Brain microvascular endothelial cell (primary cell): ENCODE measurements around the gene RIOK1.

Source experiments
- DNase-seq: peaks from one replicate; pipeline ENCODE4 v3.0.0-alpha.2; 2020
- H3K27ac ChIP-seq: fragments of 250-450 bp; sonication (Bioruptor Pico); 2 replicates; pipeline ENCODE4 v1.5.1; 2020; ENCODE audit warnings: mild to moderate bottlenecking, moderate library complexity
- H3K27me3 ChIP-seq: fragments of 250-450 bp; sonication (Bioruptor Pico); replicated peaks from 2 replicates; pipeline ENCODE4 v1.5.1; 2020; ENCODE audit warnings: mild to moderate bottlenecking
- H3K36me3 ChIP-seq: fragments of 250-450 bp; sonication (Bioruptor Pico); replicated peaks from 2 replicates; pipeline ENCODE4 v1.5.1; 2020; ENCODE audit warnings: mild to moderate bottlenecking
- H3K4me3 ChIP-seq: 2 replicates; pipeline ENCODE4 v1.5.1; 2011; ENCODE audit warnings: low read depth, mild to moderate bottlenecking, control low read depth, low read length, moderate library complexity
- in situ Hi-C: cut with HindIII; loops from 2 replicates; pipeline ENCODE4 v1.10.0; 2017; ENCODE audit warnings: low sequenced_read_pairs, low pct_ligation_motif_present
- TF ChIP-seq, protein P1 (sequence below): IDR thresholded peaks from 2 replicates; pipeline ENCODE4 v1.5.1; 2011; ENCODE audit warnings: low read depth, mild to moderate bottlenecking, moderate library complexity, low read length, control low read depth, inconsistent platforms; ENCODE audit errors: missing control alignments

Gene RIOK1

DNA sequence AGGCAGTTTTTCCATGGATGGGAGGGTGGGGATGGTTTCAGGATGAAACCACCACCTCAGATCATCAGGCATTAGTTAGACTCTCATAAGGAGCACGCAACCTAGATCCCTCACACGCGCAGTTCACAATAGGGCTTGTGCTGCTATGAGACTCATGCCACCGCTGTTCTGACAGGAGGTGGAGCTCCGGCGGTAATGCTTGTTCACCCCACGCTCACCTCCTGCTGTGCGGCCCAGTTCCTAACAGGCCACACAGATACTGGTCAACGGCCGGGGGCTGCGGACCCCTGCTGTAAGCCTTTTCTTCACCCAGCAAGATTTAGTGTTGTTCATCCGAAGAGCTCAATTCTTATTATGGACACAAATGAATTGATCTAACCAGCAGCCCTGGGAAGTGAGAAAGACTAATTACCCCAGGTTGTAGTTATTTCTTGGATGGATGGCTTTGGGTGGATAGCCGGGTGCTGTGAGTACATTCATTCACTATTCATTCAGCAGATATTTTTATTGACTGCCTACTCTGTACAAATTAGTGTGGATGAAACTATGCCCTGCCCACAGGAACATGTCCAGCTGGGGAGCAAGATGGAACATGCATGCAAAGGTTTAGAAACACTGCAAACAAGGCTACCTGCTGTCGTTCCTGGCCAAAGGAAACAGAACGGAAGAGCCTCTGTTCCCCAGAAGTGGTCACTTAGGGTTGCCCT is 57.2 kb downstream of the RIOK1 start:
- no peaks in the 10 kb centered on the region for H3K27me3 ChIP-seq
- no peak overlapping the region for H3K4me3 ChIP-seq
- H3K27ac ChIP-seq: no peak overlapping the region
- TF ChIP-seq, protein P1, sequence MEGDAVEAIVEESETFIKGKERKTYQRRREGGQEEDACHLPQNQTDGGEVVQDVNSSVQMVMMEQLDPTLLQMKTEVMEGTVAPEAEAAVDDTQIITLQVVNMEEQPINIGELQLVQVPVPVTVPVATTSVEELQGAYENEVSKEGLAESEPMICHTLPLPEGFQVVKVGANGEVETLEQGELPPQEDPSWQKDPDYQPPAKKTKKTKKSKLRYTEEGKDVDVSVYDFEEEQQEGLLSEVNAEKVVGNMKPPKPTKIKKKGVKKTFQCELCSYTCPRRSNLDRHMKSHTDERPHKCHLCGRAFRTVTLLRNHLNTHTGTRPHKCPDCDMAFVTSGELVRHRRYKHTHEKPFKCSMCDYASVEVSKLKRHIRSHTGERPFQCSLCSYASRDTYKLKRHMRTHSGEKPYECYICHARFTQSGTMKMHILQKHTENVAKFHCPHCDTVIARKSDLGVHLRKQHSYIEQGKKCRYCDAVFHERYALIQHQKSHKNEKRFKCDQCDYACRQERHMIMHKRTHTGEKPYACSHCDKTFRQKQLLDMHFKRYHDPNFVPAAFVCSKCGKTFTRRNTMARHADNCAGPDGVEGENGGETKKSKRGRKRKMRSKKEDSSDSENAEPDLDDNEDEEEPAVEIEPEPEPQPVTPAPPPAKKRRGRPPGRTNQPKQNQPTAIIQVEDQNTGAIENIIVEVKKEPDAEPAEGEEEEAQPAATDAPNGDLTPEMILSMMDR: no peak
- DNase-seq: no peak
- in situ Hi-C loops: no loop called here
- H3K36me3 ChIP-seq: no peaks in the 10 kb centered on the region

DNA sequence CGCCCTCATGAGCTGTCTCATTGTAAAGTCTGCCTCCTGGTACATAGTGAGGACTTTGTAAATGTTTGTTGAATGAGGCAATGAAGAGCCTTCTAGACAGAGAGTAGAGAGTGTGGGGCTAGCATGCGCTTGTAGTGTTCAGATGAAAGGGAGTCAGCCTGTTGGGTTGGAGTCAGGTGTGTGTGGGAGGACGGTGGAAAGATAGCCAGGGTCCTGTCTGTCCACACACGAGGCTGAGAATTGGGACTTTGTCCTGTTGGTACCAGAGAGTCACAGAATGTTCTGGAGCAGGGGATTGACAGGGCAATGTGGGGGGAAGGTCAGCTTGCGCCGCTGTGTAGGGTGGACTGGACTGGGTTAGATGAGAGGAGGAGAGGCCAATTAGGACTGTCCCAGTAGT is 58.6 kb downstream of the RIOK1 start:
- in situ Hi-C loops: no loop called here
- TF ChIP-seq, protein P1: no peak
- no peak for DNase-seq
- Histone ChIP-seq H3K36me3 (no peaks in the 10 kb centered on the region), H3K27me3 (no peaks in the 10 kb centered on the region), H3K4me3 (no peak overlapping the region), H3K27ac (no peak overlapping the region)

DNA sequence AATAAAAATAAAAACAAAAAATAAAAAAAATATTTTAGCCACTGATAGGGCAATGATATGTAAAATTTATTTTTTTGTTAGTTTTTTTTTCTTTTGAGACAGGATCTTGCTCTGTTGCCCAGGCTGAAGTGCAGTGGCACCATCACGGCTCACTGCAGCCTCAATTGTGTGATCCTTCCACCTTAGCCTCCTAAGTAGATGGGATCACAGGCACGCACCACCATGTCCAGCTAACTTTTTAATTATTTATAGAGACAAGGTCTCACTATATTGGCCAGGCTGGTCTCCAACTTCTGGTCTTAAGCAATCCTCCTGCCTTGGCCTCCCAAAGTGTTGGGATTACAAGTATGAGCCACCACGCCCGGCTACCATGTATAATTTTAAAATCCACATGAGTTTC is 59.4 kb downstream of the RIOK1 start:
- DNase-seq: no peak
- no peaks in the 10 kb centered on the region for H3K27me3 ChIP-seq
- TF ChIP-seq, protein P1: no peak
- H3K36me3 ChIP-seq: no peaks in the 10 kb centered on the region
- H3K4me3 ChIP-seq: no peak overlapping the region
- in situ Hi-C loops: no loop called here
- H3K27ac ChIP-seq: no peak overlapping the region

GRCh38 chr6:7451326-7451725 is 61.7 kb downstream of the RIOK1 start:
- in situ Hi-C loops: no loop called here
- DNase-seq: no peak
- no peak overlapping the region for H3K27ac ChIP-seq
- no peaks in the 10 kb centered on the region for H3K36me3 ChIP-seq
- H3K27me3 ChIP-seq: no peaks in the 10 kb centered on the region
- TF ChIP-seq, protein P1: no peak
- no peak overlapping the region for H3K4me3 ChIP-seq

DNA sequence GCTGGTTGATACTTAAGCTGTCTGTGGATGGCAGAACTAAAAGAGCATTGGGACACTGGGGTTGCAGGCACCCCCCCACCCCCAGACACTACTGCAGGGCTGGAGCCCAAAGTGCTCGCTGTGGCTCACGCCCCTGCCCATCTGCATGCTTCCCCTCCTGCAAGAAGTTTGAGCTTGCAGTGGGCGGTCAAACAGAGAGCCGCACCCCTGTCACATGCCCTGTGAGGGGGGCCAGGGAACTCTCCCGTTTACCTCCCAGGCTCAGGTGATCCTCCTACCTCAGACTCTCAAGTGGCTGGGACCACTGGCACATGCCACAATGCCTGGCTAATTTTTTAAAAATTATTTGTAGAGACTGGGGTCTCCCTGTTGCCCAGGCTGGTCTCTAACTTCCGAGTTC is 63.3 kb downstream of the RIOK1 start:
- in situ Hi-C loops: no loop called here
- Histone ChIP-seq H3K4me3 (no peak overlapping the region), H3K27ac (no peak overlapping the region), H3K27me3 (no peaks in the 10 kb centered on the region), H3K36me3 (no peaks in the 10 kb centered on the region)
- DNase-seq: no peak
- TF ChIP-seq, protein P1: no peak
